Endodermal cell (in vitro differentiated cells): ENCODE data around the gene RABGAP1L. TPM values are rescaled to one million over a fixed set of nuclear protein-coding genes. Genes with fewer than 3 reads are reported as not detected.

Source experiments
- DNase-seq: peaks from one replicate; pipeline ENCODE4 v3.0.0-alpha.2; 2017
- H3K27ac ChIP-seq: 2 replicates; pipeline ENCODE4 v1.5.1; 2013; ENCODE audit warnings: mild to moderate bottlenecking, low read depth, low read length, moderate library complexity
- H3K27me3 ChIP-seq: 2 replicates; pipeline ENCODE4 v1.6.1; 2013; ENCODE audit warnings: mild to moderate bottlenecking, low read length, moderate library complexity; ENCODE audit not compliant: insufficient read depth, control insufficient read depth, poor library complexity, severe bottlenecking
- H3K36me3 ChIP-seq: 2 replicates; pipeline ENCODE4 v1.7.0; 2013; ENCODE audit warnings: mild to moderate bottlenecking, low read length, moderate library complexity; ENCODE audit not compliant: control insufficient read depth, insufficient read depth
- H3K4me1 ChIP-seq: one replicate; pipeline ENCODE4 v1.7.0; 2013; ENCODE audit warnings: low read length; ENCODE audit not compliant: control insufficient read depth, insufficient read depth
- H3K4me3 ChIP-seq: 2 replicates; pipeline ENCODE4 v1.5.1; 2013; ENCODE audit warnings: mild to moderate bottlenecking, low read length, moderate library complexity
- H3K9ac ChIP-seq: 2 replicates; pipeline ENCODE4 v1.6.1; 2013; ENCODE audit warnings: mild to moderate bottlenecking, low read length, moderate library complexity; ENCODE audit not compliant: poor library complexity, severe bottlenecking; ENCODE audit errors: extremely low read depth
- H3K9me3 ChIP-seq: 2 replicates; pipeline ENCODE4 v1.6.1; 2013; ENCODE audit warnings: mild to moderate bottlenecking, low read length, moderate library complexity; ENCODE audit not compliant: control insufficient read depth
- H3K27ac Mint-ChIP-seq: 2 replicates; pipeline ENCODE4 v1.8.0; 2020; ENCODE audit warnings: mixed read lengths
- H3K27me3 Mint-ChIP-seq: 2 replicates; pipeline ENCODE4 v1.8.0; 2021; ENCODE audit warnings: mild to moderate bottlenecking, mixed read lengths; ENCODE audit not compliant: insufficient read depth
- H3K36me3 Mint-ChIP-seq: 2 replicates; pipeline ENCODE4 v1.8.0; 2020; ENCODE audit warnings: low read depth, mixed read lengths
- H3K4me1 Mint-ChIP-seq: 2 replicates; pipeline ENCODE4 v1.8.0; 2020; ENCODE audit warnings: mixed read lengths
- H3K4me3 Mint-ChIP-seq: 2 replicates; pipeline ENCODE4 v1.8.0; 2020; ENCODE audit warnings: mild to moderate bottlenecking, moderate library complexity, mixed read lengths
- H3K9me3 Mint-ChIP-seq: 2 replicates; pipeline ENCODE4 v1.8.0; 2020; ENCODE audit warnings: mild to moderate bottlenecking, mixed read lengths
- CTCF ChIP-seq: fragments of 200-600 bp; sonication (generic); conservative IDR thresholded peaks from 2 replicates; pipeline ENCODE4 v1.5.0; 2021; ENCODE audit warnings: antibody characterized with exemption, mild to moderate bottlenecking
- WGBS, 2 experiments: methylation state at CpG; one replicate each; pipeline versions ENCODE4 v1.1.5 to v1.1.7; 2013; ENCODE audit warnings: missing lambda C conversion rate in 2 of 2, mixed read lengths in 1 of 2; ENCODE audit not compliant: insufficient coverage in 1 of 2, insufficient read length in 1 of 2; 5-methylcytosine and 5-hydroxymethylcytosine counted together
- total RNA-seq, 2 donors: library from RNA; stranded (reverse); fragmentation: NEBNext Ultra II Directional in 1 of 2; extraction: Animal tissue kit (Norgen Biotek cat#: 25700) in 1 of 2; gene quantifications; 2 replicates in 1 of 2; 3 replicates in 1 of 2; pipeline ENCODE4 v1.2.1, GENCODE V29; 2021

The RABGAP1L gene
- total RNA-seq, 2 donors from 2014 or later: 32.5 to 36.9 TPM

- Histone ChIP-seq H3K4me3 (no peak overlapping the region), H3K27ac (no peak overlapping the region), H3K4me1 (peaks cover 16% of the 10 kb centered on the region), H3K9me3 (no peaks in the 10 kb centered on the region), H3K9ac (no peak overlapping the region), H3K36me3 (no peaks in the 10 kb centered on the region), H3K27me3 (no peaks in the 10 kb centered on the region)
- Mint-ChIP-seq H3K36me3 (no peaks in the 10 kb centered on the region), H3K4me1 (peaks cover 44% of the 10 kb centered on the region), H3K4me3 (no peak overlapping the region), H3K27me3 (no peaks in the 10 kb centered on the region), H3K27ac (no peak overlapping the region), H3K9me3 (no peaks in the 10 kb centered on the region)
- WGBS, 2 experiments: 88% methylated on average over 1 to 2 of the region's 2 CpGs
- DNase-seq: no peak
- TF ChIP-seq CTCF: no peak
Observed at GRCh38 chr1:174942547-174943255, 783.4 kb downstream of the RABGAP1L start.

DNA sequence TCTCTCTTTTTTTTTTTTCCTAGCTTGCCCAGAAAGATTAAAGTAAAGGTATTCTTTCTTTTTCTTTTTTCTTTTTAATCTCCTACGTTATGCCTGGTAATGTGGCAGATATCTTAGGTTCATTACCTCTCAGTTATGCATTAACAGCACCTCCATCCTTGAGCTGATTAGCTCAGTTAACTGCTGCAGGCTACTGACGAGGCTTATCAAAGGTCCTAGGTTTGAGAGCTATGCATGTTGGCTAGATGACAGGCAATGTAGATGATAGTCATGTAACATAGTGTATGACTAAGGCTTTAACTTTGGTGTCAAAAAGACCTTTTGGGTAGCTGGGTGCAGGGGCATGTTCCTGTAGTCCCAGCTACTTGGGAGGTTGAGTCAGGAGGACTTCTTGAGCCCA, 786.7 kb downstream of the RABGAP1L start:
- H3K9me3 ChIP-seq: no peaks in the 10 kb centered on the region
- Mint-ChIP-seq H3K36me3 (no peaks in the 10 kb centered on the region), H3K27ac (peak overlapping the region; percentile 33), H3K27me3 (no peaks in the 10 kb centered on the region), H3K4me1 (peaks cover 29% of the 10 kb centered on the region), H3K4me3 (no peak overlapping the region), H3K9me3 (no peaks in the 10 kb centered on the region)
- no peak overlapping the region for H3K9ac ChIP-seq
- WGBS, 2 experiments: 35% methylated on average over 2 of the region's 2 CpGs; no CpG with 5 or more reads in 1 of the 2 experiments
- no peak overlapping the region for H3K27ac ChIP-seq
- H3K36me3 ChIP-seq: no peaks in the 10 kb centered on the region
- no peak overlapping the region for H3K4me3 ChIP-seq
- no peak for TF ChIP-seq CTCF
- peaks cover 16% of the 10 kb centered on the region for H3K4me1 ChIP-seq
- no peak for DNase-seq
- no peaks in the 10 kb centered on the region for H3K27me3 ChIP-seq

DNA sequence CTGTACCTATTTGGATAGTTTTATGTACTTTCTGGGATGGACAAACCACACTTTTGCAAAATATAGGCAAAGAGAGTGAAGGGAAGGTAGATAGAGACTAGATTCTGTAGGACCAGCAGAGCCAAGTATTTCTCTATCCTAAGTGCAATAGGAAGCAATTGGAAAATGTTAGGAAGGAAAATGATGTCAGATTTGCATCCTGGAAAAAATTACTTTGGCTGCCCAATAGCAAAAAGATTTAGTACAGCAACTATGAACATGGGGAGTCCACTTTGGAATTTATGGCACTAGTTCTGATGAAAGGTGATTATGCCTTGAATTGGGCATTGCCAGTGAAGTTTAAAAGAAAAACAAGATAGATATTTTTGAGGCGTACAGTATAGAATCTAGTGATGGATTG, 789.7 kb downstream of the RABGAP1L start:
- Histone ChIP-seq H3K4me3 (no peak overlapping the region), H3K9ac (no peak overlapping the region), H3K27ac (no peak overlapping the region), H3K27me3 (no peaks in the 10 kb centered on the region), H3K4me1 (peaks cover 14% of the 10 kb centered on the region), H3K9me3 (no peaks in the 10 kb centered on the region), H3K36me3 (no peaks in the 10 kb centered on the region)
- no peak for TF ChIP-seq CTCF
- 89 to 94% methylated on average over 1 of the region's 1 CpG for WGBS, 2 experiments
- no peaks in the 10 kb centered on the region for H3K27me3 Mint-ChIP-seq
- H3K4me3 Mint-ChIP-seq: no peak overlapping the region
- no peak for DNase-seq
- peaks cover 26% of the 10 kb centered on the region for H3K4me1 Mint-ChIP-seq
- H3K9me3 Mint-ChIP-seq: no peaks in the 10 kb centered on the region
- no peaks in the 10 kb centered on the region for H3K36me3 Mint-ChIP-seq
- H3K27ac Mint-ChIP-seq: no peak overlapping the region
